Measurements from ENCODE around the gene GALT. TPM values are rescaled to one million over a fixed set of nuclear protein-coding genes. Genes with fewer than 3 reads are reported as not detected.
A peak's percentile ranks its signal among the peaks of the same experiment; 100 is the strongest.

GALT gene
- polyA plus RNA-seq, 3 donors, result 65.6 to 85.0 (median 71.2) TPM

- DNase-seq (ENCODE audit: extremely low read depth in 1 of 11, low read depth in 9 of 11, low spot score in 4 of 11), result peak in 10 of 11 donors; percentile 85 to 94 (median 90)
Measured at GRCh38 chr9:34620061-34620994, 26.1 kb upstream of the GALT start, which contains the start of gene DCTN3. Gene DCTN3 (minus strand): TSS chr9:34620495. CDS start chr9:34620464, 31 bp downstream.

- no peak for DNase-seq (ENCODE audit: extremely low read depth in 1 of 11, low read depth in 9 of 11, low spot score in 4 of 11)
Measured at GRCh38 chr9:34623374-34624235, 22.9 kb upstream of the GALT start.

- no peak for DNase-seq (ENCODE audit: extremely low read depth in 1 of 11, low read depth in 9 of 11, low spot score in 4 of 11)
Measured at GRCh38 chr9:34624475-34625185, 21.8 kb upstream of the GALT start.

- no peak for DNase-seq (ENCODE audit: extremely low read depth in 1 of 11, low read depth in 9 of 11, low spot score in 4 of 11)
Measured at GRCh38 chr9:34625186-34625486, 21.3 kb upstream of the GALT start.

- DNase-seq (ENCODE audit: extremely low read depth in 1 of 11, low read depth in 9 of 11, low spot score in 4 of 11), result no peak
Measured at GRCh38 chr9:34627716-34628655, 18.5 kb upstream of the GALT start.

GRCh38 chr9:34628656-34629490 is 17.6 kb upstream of the GALT start, which contains the start of gene ARID3C:
Gene ARID3C (minus strand): TSS chr9:34629066. CDS start chr9:34628014, 1,052 bp downstream.
- DNase-seq (ENCODE audit: extremely low read depth in 1 of 11, low read depth in 9 of 11, low spot score in 4 of 11), result no peak

GRCh38 chr9:34629491-34629808 is 17.0 kb upstream of the GALT start:
- DNase-seq (ENCODE audit: extremely low read depth in 1 of 11, low read depth in 9 of 11, low spot score in 4 of 11), result no peak

GRCh38 chr9:34630402-34631154 is 15.9 kb upstream of the GALT start:
- no peak for DNase-seq (ENCODE audit: extremely low read depth in 1 of 11, low read depth in 9 of 11, low spot score in 4 of 11)

- no peak for DNase-seq (ENCODE audit: extremely low read depth in 1 of 11, low read depth in 9 of 11, low spot score in 4 of 11)
Measured at GRCh38 chr9:34633166-34633565, 13.3 kb upstream of the GALT start.

- no peak for DNase-seq (ENCODE audit: extremely low read depth in 1 of 11, low read depth in 9 of 11, low spot score in 4 of 11)
Measured at GRCh38 chr9:34633851-34634550, 12.5 kb upstream of the GALT start.

- no peak for DNase-seq (ENCODE audit: extremely low read depth in 1 of 11, low read depth in 9 of 11, low spot score in 4 of 11)
Measured at GRCh38 chr9:34634551-34635248, 11.8 kb upstream of the GALT start.

GRCh38 chr9:34635556-34635955 is 10.9 kb upstream of the GALT start:
- DNase-seq (ENCODE audit: extremely low read depth in 1 of 11, low read depth in 9 of 11, low spot score in 4 of 11), result no peak

- no peak for DNase-seq (ENCODE audit: extremely low read depth in 1 of 11, low read depth in 9 of 11, low spot score in 4 of 11)
Measured at GRCh38 chr9:34636791-34637355, 9.6 kb upstream of the GALT start.

- DNase-seq (ENCODE audit: extremely low read depth in 1 of 11, low read depth in 9 of 11, low spot score in 4 of 11), result peak; percentile 79 to 92 (median 89)
Measured at GRCh38 chr9:34637356-34638137, 8.9 kb upstream of the GALT start, which contains the start of gene SIGMAR1. Gene SIGMAR1 (minus strand): TSS chr9:34637787. CDS start chr9:34637697, 90 bp downstream.

- DNase-seq (ENCODE audit: extremely low read depth in 1 of 11, low read depth in 9 of 11, low spot score in 4 of 11), result no peak
Measured at GRCh38 chr9:34638138-34638445, 8.4 kb upstream of the GALT start.

All from renal cortex interstitium (tissue), 11 donors.